Measurements from ENCODE around the gene GPHA2. TPM values are rescaled to one million over a fixed set of nuclear protein-coding genes. Genes with fewer than 3 reads are reported as not detected.

The GPHA2 gene
- total and polyA plus RNA-seq, 2 of the 13 experiments (the other 11 are each of a cell fraction or from before 2014, with no cell fraction given), result 13.0 to 19.1 TPM

- TF ChIP-seq IRF2 (CRISPR knock-in tag; IDR thresholded peaks at IDR 0.05) (no peak), DNMT3B (CRISPR knock-in tag; conservative IDR thresholded peaks at IDR 0.05) (no peak), RXRB (CRISPR knock-in tag; IDR thresholded peaks at IDR 0.05; ENCODE audit: borderline replicate concordance) (peak; percentile 17; the same call in 1 of the 2 replicates), SMAD9 (CRISPR knock-in tag; IDR thresholded peaks at IDR 0.05) (no peak), JDP2 (CRISPR knock-in tag; IDR thresholded peaks at IDR 0.05; ENCODE audit: borderline replicate concordance) (no peak), ZNF800 (CRISPR knock-in tag; IDR thresholded peaks at IDR 0.05) (no peak), ZMYM2 (CRISPR knock-in tag; IDR thresholded peaks at IDR 0.05) (no peak), ZNF142 (CRISPR knock-in tag; IDR thresholded peaks at IDR 0.05) (no peak), RFX3 (CRISPR knock-in tag; IDR thresholded peaks at IDR 0.05) (no peak), ZNF615 (CRISPR knock-in tag; IDR thresholded peaks at IDR 0.05; ENCODE audit: borderline replicate concordance) (no peak), ZNF598 (CRISPR knock-in tag; IDR thresholded peaks at IDR 0.05; ENCODE audit: borderline replicate concordance) (no peak; the same call in 1 of the 2 replicates), PHF20 (CRISPR knock-in tag; IDR thresholded peaks at IDR 0.05) (peak; percentile 25), ZNF124 (CRISPR knock-in tag; IDR thresholded peaks at IDR 0.05) (no peak), ZKSCAN1 (IDR thresholded peaks at IDR 0.05; ENCODE audit: low read length) (no peak), CEBPG (CRISPR knock-in tag; IDR thresholded peaks at IDR 0.05) (no peak), IRX3 (CRISPR knock-in tag; IDR thresholded peaks at IDR 0.05; ENCODE audit: borderline replicate concordance, low read depth) (no peak), ZBTB33 (CRISPR knock-in tag; IDR thresholded peaks at IDR 0.05) (no peak), TAF1 (CRISPR knock-in tag; IDR thresholded peaks at IDR 0.05) (no peak), DRAP1 (CRISPR knock-in tag; IDR thresholded peaks at IDR 0.05) (no peak), SNAPC5 (CRISPR knock-in tag; IDR thresholded peaks at IDR 0.05; ENCODE audit: borderline replicate concordance) (no peak)
Observed at GRCh38 chr11:64916040-64916774, 19.5 kb downstream of the GPHA2 start (continued).

All from HepG2 (cell line).